Measurements from ENCODE around the gene ATP6V0C. TPM values are rescaled to one million over a fixed set of nuclear protein-coding genes. Genes with fewer than 3 reads are reported as not detected.
"Not testable (repeated sequence)": the region's sequence is repeated elsewhere in the genome, so short reads cannot be mapped to it uniquely, and the experiment has no call there.

Gene ATP6V0C
- total and polyA plus RNA-seq, 2 of the 8 experiments (the other 6 are each of a cell fraction or from before 2014, with no cell fraction given) = 125 to 176 TPM

GRCh38 chr16:2560131-2560797 is 46.5 kb downstream of the ATP6V0C start:
- H3K4ac ChIP-seq (replicated peaks; ENCODE audit: insufficient read length, low read depth, low read length); H2BK120ac ChIP-seq (replicated peaks; ENCODE audit: low read depth, low read length); H4K91ac ChIP-seq (replicated peaks; ENCODE audit: insufficient read length, low read length); FAIRE-seq; H3K56ac ChIP-seq (replicated peaks; ENCODE audit: insufficient read length, low read depth, low read length); H3K27me3 ChIP-seq (replicated peaks in 1 of 4; ENCODE audit: control insufficient read depth in 3 of 4, extremely low read depth in 1 of 4, insufficient read depth in 3 of 4, low read length in 3 of 4); H2BK20ac ChIP-seq (ENCODE audit: low read length); H3K79me2 ChIP-seq (ENCODE audit: control insufficient read depth in 1 of 2, insufficient read depth in 2 of 2, low read length in 2 of 2); H3K9me3 ChIP-seq (ENCODE audit: insufficient read depth in 2 of 2, low read depth in 1 of 2, low read length in 1 of 2); H4K8ac ChIP-seq (ENCODE audit: extremely low read depth, insufficient read depth, low read length); H4K5ac ChIP-seq (ENCODE audit: insufficient read length, low read depth, low read length); H3K9ac ChIP-seq (replicated peaks in 1 of 4; ENCODE audit: extremely low read depth in 1 of 4, low read depth in 3 of 4, low read length in 3 of 4); H2AK5ac ChIP-seq (ENCODE audit: low read depth, low read length); H3K4me1 ChIP-seq (replicated peaks in 1 of 4; ENCODE audit: control insufficient read depth in 3 of 4, insufficient read depth in 4 of 4, low read length in 3 of 4); H2BK5ac ChIP-seq (ENCODE audit: low read depth, low read length); H3K4me3 ChIP-seq (ENCODE audit: extremely low read depth in 1 of 4, insufficient read depth in 2 of 4, low read depth in 3 of 4, low read length in 4 of 4); H2BK12ac ChIP-seq (ENCODE audit: low read depth, low read length); H2BK15ac ChIP-seq (ENCODE audit: low read length); H3K27ac ChIP-seq (ENCODE audit: low read depth, low read length); POLR2A ChIA-PET (ENCODE audit: partially characterized antibody); H2AFZ ChIP-seq (ENCODE audit: low read length); H3K23me2 ChIP-seq (ENCODE audit: low read depth, low read length); CTCF ChIA-PET (ENCODE audit: partially characterized antibody); DNase-seq (ENCODE audit: low read depth in 1 of 2, low spot score in 2 of 2); H3K4me2 ChIP-seq (ENCODE audit: insufficient read depth in 1 of 2, low read depth in 2 of 2, low read length in 2 of 2); H3K79me1 ChIP-seq (ENCODE audit: low read depth, low read length); H3K36me3 ChIP-seq (ENCODE audit: control insufficient read depth in 2 of 4, insufficient read depth in 4 of 4, low read length in 3 of 4); H3K18ac ChIP-seq (ENCODE audit: extremely low read depth, low read length); H3K23ac ChIP-seq (ENCODE audit: insufficient read length); H3K14ac ChIP-seq (ENCODE audit: insufficient read length); H4K20me1 ChIP-seq (replicated peaks in 1 of 2; ENCODE audit: control insufficient read depth in 1 of 2, insufficient read depth in 2 of 2, low read length in 2 of 2): not testable (repeated sequence)
- 93% methylated on average over 4 of the region's 17 CpGs; no CpG with 5 or more reads in 1 of the 2 experiments for WGBS, 2 experiments (ENCODE audit: extremely low coverage in 1 of 2, insufficient coverage in 1 of 2, insufficient read length in 1 of 2, insufficient replicate concordance in 2 of 2, low coverage in 1 of 2, low lambda C conversion rate in 2 of 2, missing lambda C conversion rate in 1 of 2)

Data from H1 (cell line).